ENCODE measurements around the gene TWIST1. TPM values are rescaled to one million over a fixed set of nuclear protein-coding genes. Genes with fewer than 3 reads are reported as not detected.
A peak's percentile ranks its signal among the peaks of the same experiment; 100 is the strongest.

The TWIST1 gene
- total RNA-seq, 1 donor from 2014 or later = 5.7 TPM

- H3K9me3 ChIP-seq (ENCODE audit: insufficient read depth, low read depth, low read length) = no peaks in the 10 kb centered on the region
- Mint-ChIP-seq H3K27me3 (ENCODE audit: low read depth, unreplicated experiment) (peaks cover 60% of the 10 kb centered on the region), H3K4me1 (ENCODE audit: low read depth, unreplicated experiment) (peaks cover 4% of the 10 kb centered on the region), H3K36me3 (ENCODE audit: low read depth, unreplicated experiment) (no peaks in the 10 kb centered on the region), H3K4me3 (ENCODE audit: unreplicated experiment) (no peak overlapping the region), H3K9me3 (ENCODE audit: unreplicated experiment) (no peaks in the 10 kb centered on the region), H3K27ac (ENCODE audit: unreplicated experiment) (no peak overlapping the region)
- no peaks in the 10 kb centered on the region for H3K36me3 ChIP-seq (ENCODE audit: insufficient read depth, low read length)
- H4K20me1 ChIP-seq (ENCODE audit: insufficient read depth, low read length) = no peaks in the 10 kb centered on the region
- no peaks in the 10 kb centered on the region for H3K79me2 ChIP-seq (ENCODE audit: insufficient read depth, low read length)
- H3K4me1 ChIP-seq (ENCODE audit: insufficient read depth, low read length) = no peaks in the 10 kb centered on the region
- H2AFZ ChIP-seq (ENCODE audit: low read depth, low read length) = no peak overlapping the region
- H3K4me3 ChIP-seq (ENCODE audit: insufficient read depth, low read depth, low read length) = no peak overlapping the region
- DNase-seq (ENCODE audit: low read depth) (no peak), FAIRE-seq (no peak)
- no peak overlapping the region for H3K27ac ChIP-seq (ENCODE audit: low read depth, low read length)
- H3K27me3 ChIP-seq (ENCODE audit: insufficient read depth, low read length) = peaks cover 37% of the 10 kb centered on the region
- TF ChIP-seq CTCF (IDR thresholded peaks at IDR 0.05; ENCODE audit: insufficient read depth, low read depth, low read length) (no peak), EZH2 (IDR thresholded peaks at IDR 0.05; ENCODE audit: insufficient read depth, low read length) (no peak)
- H3K9ac ChIP-seq (ENCODE audit: low read length) = no peak overlapping the region
- peak overlapping the region; percentile 59 for H3K4me2 ChIP-seq (ENCODE audit: low read length)
Observed at GRCh38 chr7:19145434-19146115, 28.1 kb upstream of the TWIST1 start.

- H3K79me2 ChIP-seq (ENCODE audit: insufficient read depth, low read length) = no peaks in the 10 kb centered on the region
- no peak within 1 kb of the TSS for H3K9ac ChIP-seq (ENCODE audit: low read length)
- no peak within 1 kb of the TSS for H3K4me3 ChIP-seq (ENCODE audit: insufficient read depth, low read depth, low read length)
- Mint-ChIP-seq H3K9me3 (ENCODE audit: unreplicated experiment) (no peaks in the 10 kb centered on the region), H3K27ac (ENCODE audit: unreplicated experiment) (no peak within 1 kb of the TSS), H3K36me3 (ENCODE audit: low read depth, unreplicated experiment) (no peaks in the 10 kb centered on the region), H3K27me3 (ENCODE audit: low read depth, unreplicated experiment) (peaks cover 62% of the 10 kb centered on the region), H3K4me3 (ENCODE audit: unreplicated experiment) (peak within 1 kb of the TSS; percentile 75), H3K4me1 (ENCODE audit: low read depth, unreplicated experiment) (peaks cover 4% of the 10 kb centered on the region)
- DNase-seq (ENCODE audit: low read depth) (no peak), FAIRE-seq (no peak)
- no peaks in the 10 kb centered on the region for H4K20me1 ChIP-seq (ENCODE audit: insufficient read depth, low read length)
- no peaks in the 10 kb centered on the region for H3K9me3 ChIP-seq (ENCODE audit: insufficient read depth, low read depth, low read length)
- peaks cover 37% of the 10 kb centered on the region for H3K27me3 ChIP-seq (ENCODE audit: insufficient read depth, low read length)
- no peaks in the 10 kb centered on the region for H3K36me3 ChIP-seq (ENCODE audit: insufficient read depth, low read length)
- peak within 1 kb of the TSS; percentile 46 for H2AFZ ChIP-seq (ENCODE audit: low read depth, low read length)
- no peak within 1 kb of the TSS for H3K27ac ChIP-seq (ENCODE audit: low read depth, low read length)
- peak within 1 kb of the TSS; percentile 79 for H3K4me2 ChIP-seq (ENCODE audit: low read length)
- H3K4me1 ChIP-seq (ENCODE audit: insufficient read depth, low read length) = no peaks in the 10 kb centered on the region
- TF ChIP-seq EZH2 (IDR thresholded peaks at IDR 0.05; ENCODE audit: insufficient read depth, low read length) = peak; percentile 44
- no peak for TF ChIP-seq CTCF (IDR thresholded peaks at IDR 0.05; ENCODE audit: insufficient read depth, low read depth, low read length)
Observed at GRCh38 chr7:19144661-19145433, 27.4 kb upstream of the TWIST1 start, which contains the start of gene FERD3L. Gene FERD3L (minus strand): TSS chr7:19145421. CDS start chr7:19145362, 59 bp downstream.

All from astrocyte (in vitro differentiated cells and primary cell).